ENCODE data around the gene MED8. TPM values are rescaled to one million over a fixed set of nuclear protein-coding genes. Genes with fewer than 3 reads are reported as not detected.
A peak's percentile ranks its signal among the peaks of the same experiment; 100 is the strongest.

The MED8 gene
- total and polyA plus RNA-seq, 2 of the 8 experiments (the other 6 are each of a cell fraction or from before 2014, with no cell fraction given) = 7.0 to 20.6 TPM

GRCh38 chr1:43334453-43335205 lies 55.0 kb downstream of the MED8 start:
- Histone ChIP-seq H3K79me2 (ENCODE audit: control insufficient read depth in 1 of 2, insufficient read depth in 2 of 2, low read length in 2 of 2) (no peaks in the 10 kb centered on the region), H3K4me1 (replicated peaks in 1 of 4; ENCODE audit: control insufficient read depth in 3 of 4, insufficient read depth in 4 of 4, low read length in 3 of 4) (peaks cover 0 to 8% (median 3%) of the 10 kb centered on the region in 4 experiments; a peak in 3 of 7 replicates), H2BK5ac (ENCODE audit: low read depth, low read length) (no peak overlapping the region), H3K27me3 (replicated peaks in 1 of 4; ENCODE audit: control insufficient read depth in 3 of 4, extremely low read depth in 1 of 4, insufficient read depth in 3 of 4, low read length in 3 of 4) (no peaks in the 10 kb centered on the region), H3K56ac (replicated peaks; ENCODE audit: insufficient read length, low read depth, low read length) (no peak overlapping the region), H3K36me3 (ENCODE audit: control insufficient read depth in 2 of 4, insufficient read depth in 4 of 4, low read length in 3 of 4) (no peaks in the 10 kb centered on the region), H4K91ac (replicated peaks; ENCODE audit: insufficient read length, low read length) (no peak overlapping the region), H4K20me1 (replicated peaks in 1 of 2; ENCODE audit: control insufficient read depth in 1 of 2, insufficient read depth in 2 of 2, low read length in 2 of 2) (no peaks in the 10 kb centered on the region), H2BK120ac (replicated peaks; ENCODE audit: low read depth, low read length) (no peak overlapping the region), H3K79me1 (ENCODE audit: low read depth, low read length) (no peaks in the 10 kb centered on the region), H3K14ac (ENCODE audit: insufficient read length) (no peak overlapping the region), H2BK12ac (ENCODE audit: low read depth, low read length) (no peak overlapping the region), H3K9me3 (ENCODE audit: insufficient read depth in 2 of 2, low read depth in 1 of 2, low read length in 1 of 2) (no peaks in the 10 kb centered on the region), H3K4me3 (ENCODE audit: extremely low read depth in 1 of 4, insufficient read depth in 2 of 4, low read depth in 3 of 4, low read length in 4 of 4) (no peak overlapping the region), H4K5ac (ENCODE audit: insufficient read length, low read depth, low read length) (no peak overlapping the region), H3K27ac (ENCODE audit: low read depth, low read length) (no peak overlapping the region), H3K23ac (ENCODE audit: insufficient read length) (no peak overlapping the region), H3K9ac (replicated peaks in 1 of 4; ENCODE audit: extremely low read depth in 1 of 4, low read depth in 3 of 4, low read length in 3 of 4) (no peak overlapping the region), H3K23me2 (ENCODE audit: low read depth, low read length) (no peaks in the 10 kb centered on the region), H2BK15ac (ENCODE audit: low read length) (peak overlapping the region; percentile 18; the same call in 1 of the 2 replicates), H3K18ac (ENCODE audit: extremely low read depth, low read length) (no peak overlapping the region), H2BK20ac (ENCODE audit: low read length) (no peak overlapping the region), H3K4ac (replicated peaks; ENCODE audit: insufficient read length, low read depth, low read length) (no peak overlapping the region), H4K8ac (ENCODE audit: extremely low read depth, insufficient read depth, low read length) (no peak overlapping the region), H2AK5ac (ENCODE audit: low read depth, low read length) (no peak overlapping the region), H2AFZ (ENCODE audit: low read length) (no peak overlapping the region), H3K4me2 (ENCODE audit: insufficient read depth in 1 of 2, low read depth in 2 of 2, low read length in 2 of 2) (no peak overlapping the region)
- 90 to 100% methylated on average over 1 to 7 of the region's 7 CpGs for WGBS, 2 experiments (ENCODE audit: extremely low coverage in 1 of 2, insufficient coverage in 1 of 2, insufficient read length in 1 of 2, insufficient replicate concordance in 2 of 2, low coverage in 1 of 2, low lambda C conversion rate in 2 of 2, missing lambda C conversion rate in 1 of 2)
- ChIA-PET POLR2A (ENCODE audit: partially characterized antibody) (interaction anchor here (0.6 to 1.4 kb wide), 2 partner anchors 24 to 371 kb away, joined by 3 to 5 read pairs; partner anchors contain the start of gene CDC20), CTCF (ENCODE audit: partially characterized antibody) (interaction anchor here (0.8 to 1.3 kb wide), 4 partner anchors 18 to 108 kb away, joined by 3 to 4 read pairs (median 4); no protein-coding TSS in a partner anchor)
- DNase-seq (ENCODE audit: low read depth in 1 of 2, low spot score in 2 of 2) = no peak
- TF ChIP-seq RAD21 (IDR thresholded peaks at IDR 0.05 in 1 of 2, conservative IDR thresholded peaks at IDR 0.05 in 1 of 2; ENCODE audit: low read depth in 2 of 2, low read length in 2 of 2) (peak in 1 of 2 experiments; percentile 13; a peak in 1 of 4 replicates), RNF2 (IDR thresholded peaks at IDR 0.05; ENCODE audit: borderline replicate concordance, low read depth, low read length, missing control alignments, poor library complexity, severe bottlenecking) (no peak)
- no peak for FAIRE-seq

Measured in H1 (cell line).